GM18499 (cell line): ENCODE results near the gene C5.
A peak's percentile ranks its signal among the peaks of the same experiment; 100 is the strongest.
"Not testable (repeated sequence)": the region's sequence is repeated elsewhere in the genome, so short reads cannot be mapped to it uniquely, and the experiment has no call there.

Source experiments
- ATAC-seq: cut with Tn5 transposase; IDR thresholded peaks from one replicate; pipeline ENCODE4 v1.9.1; 2021; ENCODE audit warnings: moderate number of reproducible peaks; ENCODE audit not compliant: insufficient read depth, unreplicated experiment

Gene C5

DNA sequence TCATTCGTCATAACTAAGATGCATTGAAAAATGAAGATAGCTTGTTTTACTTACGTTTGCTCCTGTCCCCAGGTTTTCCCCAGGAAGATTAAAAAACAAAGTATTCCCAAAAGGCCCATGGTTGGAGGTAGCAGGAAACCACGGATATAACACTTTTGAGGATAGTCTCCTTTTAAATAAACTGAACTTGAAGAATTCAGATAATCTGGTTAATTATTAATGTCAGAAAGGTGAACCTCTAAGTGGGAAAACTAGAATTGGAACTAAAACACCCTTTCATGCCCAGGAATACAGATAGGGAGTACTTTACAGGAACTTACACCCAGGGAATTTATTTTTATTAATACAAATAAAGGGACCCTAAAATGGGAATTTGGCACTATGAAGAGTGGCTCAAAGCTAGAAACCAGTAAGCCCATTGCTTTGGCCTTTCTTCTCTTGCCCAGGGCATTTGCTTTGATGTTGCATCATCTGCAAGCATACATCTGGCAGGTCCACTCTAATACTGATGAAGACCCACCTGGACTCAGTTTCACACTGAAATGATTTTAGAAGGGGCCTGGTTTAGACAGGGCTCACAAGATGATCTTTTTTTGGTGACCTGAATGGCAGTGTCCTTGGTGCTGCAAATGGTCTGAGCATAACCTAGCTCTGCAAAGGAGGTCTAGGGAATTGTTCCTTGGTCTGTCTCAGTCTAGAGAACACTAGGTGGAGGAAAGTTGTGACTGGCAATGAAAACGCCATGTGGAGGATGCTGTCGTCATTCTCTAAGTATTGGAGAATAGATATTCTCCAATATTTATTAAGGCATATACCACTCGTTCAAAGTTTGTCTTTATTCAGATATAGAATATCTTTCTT, at the start of gene C5:
TSS of gene C5 (minus strand) at position 148 of the 861 bp plus-strand sequence. CDS start at position 119, 29 bp downstream.
- ATAC-seq = no peak

DNA sequence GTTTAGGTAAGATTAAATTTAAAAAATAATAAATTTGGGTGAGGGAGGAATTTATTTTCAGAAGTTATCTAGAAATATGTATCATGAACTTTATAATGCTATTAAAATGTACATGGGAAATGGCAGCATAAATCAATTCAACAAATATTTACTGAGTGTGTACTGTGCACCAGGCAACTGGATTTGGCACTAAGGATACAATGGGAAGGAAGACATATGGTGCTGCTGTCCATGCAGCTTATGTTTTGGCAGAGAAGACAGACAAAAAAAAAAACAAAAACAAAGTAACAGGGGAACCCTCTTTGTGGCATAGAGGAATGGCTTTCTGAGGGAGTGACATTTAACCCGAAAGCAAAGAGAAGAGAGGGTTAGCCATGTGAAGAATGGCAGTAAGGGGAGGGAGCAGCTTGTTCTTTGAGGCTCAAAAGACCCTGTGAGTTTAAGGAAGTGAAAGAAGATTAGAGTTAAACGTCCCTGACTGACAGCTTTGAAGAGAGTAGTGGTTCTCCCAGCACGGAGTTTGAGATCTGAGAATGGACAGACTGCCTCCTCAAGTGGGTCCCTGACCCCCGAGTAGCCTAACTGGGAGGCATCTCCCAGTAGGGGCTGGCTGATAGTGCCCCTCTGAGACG, 48.6 kb upstream of the C5 start:
- no peak for ATAC-seq

DNA sequence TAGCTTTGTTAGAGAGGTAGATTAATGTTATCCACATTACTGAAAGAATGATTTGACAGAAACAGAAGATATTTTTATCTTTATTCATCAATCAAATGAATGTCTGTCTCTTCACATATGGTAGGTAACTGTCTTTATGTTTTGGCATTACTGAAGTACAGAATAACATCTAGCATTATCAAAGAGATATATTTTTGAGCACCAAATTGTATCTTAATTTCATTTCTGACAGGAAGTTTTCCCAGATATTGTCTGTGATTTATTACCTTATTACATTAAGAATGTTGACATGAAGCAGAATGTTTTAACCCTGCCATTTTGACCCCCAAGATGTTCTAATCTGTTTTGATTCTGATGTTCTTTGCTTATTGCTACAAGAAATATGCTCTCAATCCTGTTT, 45.0 kb upstream of the C5 start:
- no peak for ATAC-seq

DNA sequence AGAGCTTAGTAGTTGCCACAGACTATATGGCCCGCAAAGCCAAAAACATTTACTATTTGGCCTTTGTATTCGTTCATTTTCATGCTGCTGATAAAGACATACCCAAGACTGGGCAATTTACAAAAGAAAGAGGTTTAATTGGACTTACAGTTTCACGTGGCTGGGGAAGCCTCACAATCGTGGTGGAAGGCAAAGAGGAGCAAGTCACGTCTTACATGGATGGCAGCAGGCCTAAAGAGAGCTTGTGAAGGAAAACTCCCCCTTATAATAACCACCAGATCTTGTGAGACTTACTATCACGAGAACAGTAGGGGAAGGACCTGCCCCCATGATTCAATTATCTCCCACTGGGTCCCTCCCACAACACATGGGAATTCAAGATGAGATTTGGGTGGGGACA, 40.7 kb upstream of the C5 start:
- ATAC-seq = not testable (repeated sequence)

DNA sequence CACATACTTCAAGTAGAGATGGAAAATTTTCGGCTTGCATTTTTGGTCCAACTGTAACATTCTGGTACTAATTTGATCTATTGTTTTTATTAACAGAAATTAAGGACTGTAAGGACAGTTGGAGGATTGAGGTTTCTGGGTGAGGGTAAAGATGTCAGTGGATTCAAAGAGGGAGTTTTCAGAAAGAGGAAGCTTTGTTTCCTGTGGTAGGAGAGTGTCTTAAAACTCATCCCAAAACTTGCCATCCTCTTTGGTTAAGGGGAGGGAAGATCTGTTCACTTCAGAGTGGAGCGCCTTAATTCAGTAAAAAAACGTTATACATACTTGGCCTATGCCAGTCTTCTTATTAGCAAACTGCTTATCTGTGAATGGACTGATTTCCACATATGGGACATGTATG, 38.5 kb upstream of the C5 start:
- no peak for ATAC-seq

DNA sequence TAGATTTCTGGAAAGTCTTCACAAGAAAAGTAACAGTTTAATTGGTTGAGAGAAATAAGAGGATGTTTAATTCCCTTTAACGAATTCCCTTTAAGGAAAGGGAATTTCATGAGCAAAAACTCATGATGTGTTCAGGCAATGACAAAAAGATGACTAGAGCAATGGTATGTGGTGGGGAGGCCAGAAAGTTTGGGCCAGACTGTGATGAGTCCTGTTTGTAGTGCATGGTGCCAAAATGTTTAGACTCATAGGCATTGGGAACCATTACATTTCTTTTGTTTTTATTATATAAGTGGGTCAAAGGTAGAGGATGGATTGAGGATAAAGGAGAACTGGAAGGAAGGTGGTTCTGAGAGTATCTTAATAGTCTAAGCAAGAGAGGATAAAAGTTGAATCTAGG, 35.6 kb upstream of the C5 start:
- no peak for ATAC-seq

DNA sequence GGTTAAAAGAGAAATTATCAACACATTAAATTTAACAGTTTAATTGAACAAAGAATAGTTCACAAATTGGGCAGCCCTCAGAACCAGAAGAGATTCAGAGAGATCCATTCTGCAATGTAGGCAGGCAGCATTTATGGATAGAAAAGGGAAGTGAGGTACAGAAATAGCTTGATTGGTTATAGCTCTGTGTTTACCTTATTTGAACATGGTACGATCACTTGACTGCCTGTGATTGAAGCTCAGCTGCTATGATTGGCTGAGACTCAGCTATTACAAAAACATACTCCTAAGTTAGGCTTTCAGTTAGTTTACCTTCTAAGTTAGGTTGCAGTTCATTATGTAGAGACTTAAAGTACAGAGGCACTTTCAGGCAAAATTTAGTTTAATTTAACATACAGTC, 32.0 kb upstream of the C5 start:
- ATAC-seq = no peak

DNA sequence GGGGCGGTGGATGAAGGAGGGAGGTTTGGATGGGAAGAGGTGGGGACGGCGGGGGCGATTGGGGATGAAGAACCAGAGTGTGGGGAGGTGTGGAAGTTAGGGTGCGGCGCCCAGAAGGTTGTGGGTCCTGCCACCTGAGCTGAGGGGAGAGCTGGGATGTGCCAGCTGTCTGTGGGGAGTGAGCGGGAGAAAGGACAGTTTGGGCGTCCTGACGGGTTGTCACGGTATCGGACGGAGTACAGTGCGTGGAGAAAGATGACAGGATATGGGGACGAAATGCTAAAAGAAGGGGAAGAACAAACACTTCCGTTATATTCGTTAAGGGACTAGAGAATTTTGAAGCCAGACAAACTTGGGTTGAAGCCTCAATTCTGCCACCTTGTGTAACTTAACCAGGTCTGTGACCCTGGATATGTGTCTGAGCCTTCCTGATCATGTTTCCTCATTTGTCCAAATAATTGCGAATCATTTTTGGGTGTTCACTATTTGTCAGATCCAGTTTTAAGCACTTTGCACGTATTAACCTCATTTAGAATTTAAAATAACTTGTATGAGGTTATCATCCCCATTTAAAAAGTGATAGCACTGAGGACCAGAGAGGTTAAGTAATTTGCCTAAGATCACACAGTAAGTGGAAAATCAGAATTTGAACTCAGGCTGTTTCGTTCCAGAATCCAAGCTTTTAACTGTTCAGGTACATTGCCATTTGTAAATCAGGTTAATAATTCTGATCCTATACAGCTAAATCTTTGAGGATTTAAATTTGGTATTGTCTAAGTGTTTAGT, 25.4 kb upstream of the C5 start:
- no peak for ATAC-seq

DNA sequence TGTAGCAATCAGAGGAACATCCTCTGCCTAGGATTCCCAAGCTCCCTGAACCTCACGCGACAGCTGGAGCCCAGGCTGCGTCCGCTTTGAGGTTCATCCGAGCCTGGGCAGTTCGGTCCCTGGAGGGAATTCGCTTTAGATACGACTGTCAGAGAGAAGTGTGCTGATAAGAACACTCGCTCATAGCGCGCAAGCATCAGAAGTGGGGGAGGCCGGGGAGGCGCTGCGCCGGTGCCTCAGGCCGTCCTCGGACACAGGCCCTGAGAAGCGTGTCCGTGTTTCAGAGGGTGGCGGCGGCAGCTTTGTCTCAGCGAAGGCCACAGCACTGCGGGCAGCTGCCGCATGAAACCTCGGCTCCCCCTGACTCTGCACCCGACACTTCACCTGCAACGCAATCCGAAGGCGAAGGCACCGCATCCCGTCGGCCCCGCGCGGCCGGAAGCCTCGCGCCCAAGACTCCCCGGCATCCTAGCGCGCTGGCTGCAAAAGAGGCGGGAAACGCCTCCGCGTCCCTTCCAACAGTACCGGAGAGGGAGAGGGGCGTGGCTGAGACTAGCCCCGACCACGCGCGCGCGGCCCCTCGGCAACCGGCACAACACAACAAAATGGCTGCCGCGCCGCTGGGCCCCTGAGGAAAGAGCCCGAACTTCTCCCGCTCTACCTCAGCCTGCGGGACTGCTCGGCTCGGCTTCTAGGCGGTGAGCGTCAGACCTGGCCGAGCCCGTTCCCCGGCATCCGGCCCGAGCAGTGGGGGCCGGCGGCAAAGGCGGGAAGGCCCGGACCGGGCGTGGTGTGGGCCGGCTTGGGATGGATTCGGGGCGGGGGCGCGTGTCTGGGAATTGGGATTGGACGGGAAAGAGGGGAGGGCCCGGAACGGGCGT, 24.5 kb upstream of the C5 start, which contains the start of gene CNTRL:
TSS of gene CNTRL (plus strand) at position 586 of the 881 bp plus-strand sequence. CDS start 13,372 bp downstream, outside the sequence.
- peak; percentile 32 for ATAC-seq

DNA sequence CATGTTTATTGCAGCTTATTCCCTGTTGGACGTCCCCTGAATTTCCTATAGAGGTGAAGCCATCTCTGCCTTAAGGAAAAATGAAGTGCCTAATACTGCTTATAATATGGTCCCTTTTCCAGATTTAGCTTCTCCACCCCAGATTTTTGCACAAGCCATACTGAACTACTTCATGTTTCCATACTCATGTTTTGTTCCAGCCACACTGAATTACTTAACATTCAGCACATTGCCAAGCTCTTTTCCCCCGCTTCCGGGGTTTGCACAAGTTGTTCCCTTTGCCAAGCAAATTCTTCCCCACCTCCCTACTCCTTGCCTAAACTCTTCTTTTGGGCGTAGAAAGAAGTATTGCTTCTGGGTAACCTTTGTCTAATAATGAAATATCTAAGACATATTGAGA, 23.0 kb upstream of the C5 start:
- ATAC-seq = no peak

DNA sequence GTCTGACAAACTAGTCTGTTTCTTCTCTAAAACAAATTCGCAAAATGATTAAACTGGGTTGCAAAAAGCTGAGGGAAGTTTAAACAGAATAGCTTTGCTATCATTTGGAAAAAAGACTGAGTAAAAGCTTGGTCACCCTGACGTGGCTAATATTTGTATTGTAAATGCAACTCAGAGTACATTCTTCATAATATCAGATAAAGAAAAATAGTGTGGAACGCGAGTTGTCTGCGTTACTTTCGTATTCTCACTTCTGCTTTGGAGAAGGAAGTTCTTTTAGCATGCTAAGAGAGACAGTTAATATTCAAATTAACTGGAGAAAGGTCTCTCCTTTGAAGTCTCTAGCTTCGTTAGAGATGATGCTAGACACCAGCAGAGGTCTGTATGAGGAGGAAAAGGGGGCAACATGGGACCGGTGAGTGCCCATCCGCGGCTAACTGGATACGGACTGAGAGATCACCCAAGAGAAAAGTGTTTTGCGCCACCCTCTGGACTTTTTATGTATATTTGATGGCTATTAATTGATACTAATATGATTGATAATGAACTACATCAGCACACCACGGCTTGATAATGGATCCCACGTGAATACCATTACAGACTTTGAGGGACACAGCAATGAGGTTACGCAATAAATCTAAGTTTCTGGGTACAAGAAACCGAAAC, 21.8 kb upstream of the C5 start:
- no peak for ATAC-seq

DNA sequence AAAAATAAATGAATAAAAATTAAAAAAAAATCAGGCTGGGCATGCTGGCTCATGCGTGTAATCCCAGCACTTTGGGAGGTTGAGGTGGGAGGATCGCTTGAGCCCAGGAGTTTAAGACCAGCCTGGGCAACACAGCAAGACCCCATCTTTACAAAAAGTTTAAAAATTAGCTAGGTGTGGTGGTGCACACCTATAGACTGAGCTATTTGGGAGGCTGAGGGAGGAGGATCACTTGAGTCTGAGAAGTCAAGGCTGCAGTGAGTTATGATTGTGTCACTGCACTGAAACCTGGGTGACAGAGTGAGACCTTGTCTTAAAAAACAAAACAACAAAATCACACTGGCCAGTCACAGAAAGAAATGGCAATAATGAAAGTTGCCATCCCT, 21.3 kb upstream of the C5 start:
- no peak for ATAC-seq

DNA sequence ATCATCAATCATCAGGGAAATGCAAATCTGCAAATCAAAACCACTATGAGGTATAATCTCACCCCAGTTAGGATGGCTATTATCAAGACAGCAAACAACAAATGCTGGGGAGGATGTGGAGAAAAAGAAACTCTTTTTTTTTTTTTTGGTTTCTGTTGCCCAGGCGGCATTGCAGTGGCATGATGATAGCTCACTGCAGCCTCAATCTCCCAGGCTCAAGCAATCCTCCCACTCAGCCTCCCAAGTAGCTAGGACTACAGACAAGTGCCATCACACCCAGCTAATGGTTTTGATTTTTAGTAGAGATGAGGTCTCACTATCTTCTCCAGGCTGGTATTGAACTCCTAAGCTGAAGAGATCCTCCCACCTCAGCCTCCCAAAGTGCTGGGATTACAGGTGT, 19.3 kb upstream of the C5 start:
- no peak for ATAC-seq

DNA sequence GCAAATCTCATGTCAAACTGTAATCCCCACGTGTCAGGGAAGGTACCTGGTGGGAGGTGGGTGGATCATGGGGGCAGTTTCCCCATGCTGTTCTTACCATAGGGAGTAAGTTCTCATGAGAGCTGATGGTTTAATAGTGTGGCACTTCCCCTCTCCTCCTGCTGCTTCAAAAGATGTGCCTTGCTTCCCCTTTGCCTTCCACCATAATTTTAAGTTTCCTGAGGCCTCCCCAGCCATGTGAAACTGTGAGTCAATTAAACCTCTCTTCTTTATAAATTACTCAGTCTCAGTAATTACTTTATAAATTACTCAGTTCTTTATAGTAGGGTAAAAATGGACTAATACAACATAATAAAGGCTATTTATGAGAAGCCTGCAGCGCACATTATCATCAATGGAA, 17.6 kb upstream of the C5 start:
- no peak for ATAC-seq

DNA sequence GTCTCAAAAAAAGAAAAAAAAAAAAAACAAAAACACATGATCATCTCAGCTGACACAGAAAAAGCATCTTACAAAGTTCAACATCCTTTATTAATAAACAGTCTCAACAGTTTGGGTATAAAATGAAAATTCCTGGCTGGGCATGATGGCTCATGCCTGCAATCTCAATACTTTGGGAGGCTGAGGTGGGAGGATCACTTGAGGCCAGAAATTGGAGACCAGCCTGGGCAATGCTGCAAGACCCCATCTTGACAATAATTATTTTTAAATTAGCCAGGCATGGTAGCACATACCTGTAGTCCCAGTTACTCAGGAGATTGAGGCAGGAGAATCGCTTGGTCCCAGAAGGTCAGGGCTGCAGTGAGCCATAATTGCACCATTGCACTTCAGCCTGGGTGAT, 16.8 kb upstream of the C5 start:
- no peak for ATAC-seq

DNA sequence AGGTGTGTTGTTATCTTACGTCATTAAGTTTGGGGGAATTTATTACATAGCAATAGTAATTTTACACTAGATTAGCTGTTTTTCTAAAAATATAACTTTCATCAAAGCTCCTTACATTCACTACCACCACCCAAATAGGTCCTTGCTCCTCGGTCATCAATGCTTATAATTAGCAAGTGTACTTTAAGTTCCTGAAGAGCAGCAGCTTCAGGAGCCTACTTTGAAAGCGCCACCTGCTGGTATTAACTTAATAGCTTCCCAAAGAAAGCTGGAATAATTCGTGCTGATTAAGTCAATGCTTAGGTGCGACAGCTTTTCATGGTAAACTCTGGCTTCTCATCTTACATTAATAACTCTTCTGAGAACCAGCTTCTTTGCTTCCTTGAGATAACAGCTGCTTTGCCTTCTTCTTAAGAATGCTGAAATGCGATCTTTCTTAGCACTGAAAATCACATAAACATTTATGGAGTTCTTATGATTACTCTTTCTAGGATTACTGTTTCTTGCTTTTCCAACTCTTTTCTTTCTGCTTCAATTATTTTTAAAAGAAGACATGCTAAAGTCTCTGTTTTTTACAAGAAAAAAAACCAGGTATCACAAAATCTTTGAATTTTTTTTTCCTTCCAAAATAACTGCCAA, 10.0 kb upstream of the C5 start:
- no peak for ATAC-seq

DNA sequence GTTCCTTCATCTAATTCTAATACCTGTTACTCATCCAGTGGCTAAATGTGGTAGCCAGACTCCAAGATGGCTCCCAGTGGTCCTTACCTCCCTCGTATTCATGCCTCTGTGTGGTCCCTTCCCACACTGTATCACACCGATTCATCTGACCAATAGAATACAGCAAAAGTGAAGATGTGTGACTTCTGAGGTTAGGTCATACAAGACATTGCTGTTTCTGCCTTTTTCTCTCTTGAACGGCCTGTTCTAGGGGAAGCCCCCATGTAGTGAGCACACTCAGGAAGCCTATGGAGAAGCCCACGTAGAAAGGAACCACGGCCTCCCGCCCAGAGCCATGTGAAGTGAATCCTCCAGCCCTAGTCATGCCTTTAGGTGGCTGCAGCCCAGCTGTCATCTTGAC, 9.4 kb upstream of the C5 start:
- ATAC-seq = no peak

DNA sequence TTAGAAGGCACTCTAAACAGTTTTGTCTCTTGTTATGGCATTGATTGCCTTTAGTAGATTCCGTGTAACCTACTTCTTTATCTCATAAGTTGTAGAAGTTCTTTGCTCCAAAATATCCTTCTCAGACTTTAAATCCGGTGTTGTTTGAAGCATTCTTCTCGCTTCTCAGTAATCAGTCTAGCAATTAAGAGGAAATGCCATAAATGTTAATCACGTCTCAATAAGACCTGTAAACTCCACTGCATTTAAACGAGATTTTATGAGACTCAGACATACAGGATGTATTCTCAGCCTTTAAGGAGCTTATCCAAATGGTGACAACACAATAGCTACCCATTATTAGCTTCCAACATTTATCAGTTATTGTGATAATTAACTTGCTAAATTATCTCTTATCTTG, 7.7 kb upstream of the C5 start:
- ATAC-seq = no peak

DNA sequence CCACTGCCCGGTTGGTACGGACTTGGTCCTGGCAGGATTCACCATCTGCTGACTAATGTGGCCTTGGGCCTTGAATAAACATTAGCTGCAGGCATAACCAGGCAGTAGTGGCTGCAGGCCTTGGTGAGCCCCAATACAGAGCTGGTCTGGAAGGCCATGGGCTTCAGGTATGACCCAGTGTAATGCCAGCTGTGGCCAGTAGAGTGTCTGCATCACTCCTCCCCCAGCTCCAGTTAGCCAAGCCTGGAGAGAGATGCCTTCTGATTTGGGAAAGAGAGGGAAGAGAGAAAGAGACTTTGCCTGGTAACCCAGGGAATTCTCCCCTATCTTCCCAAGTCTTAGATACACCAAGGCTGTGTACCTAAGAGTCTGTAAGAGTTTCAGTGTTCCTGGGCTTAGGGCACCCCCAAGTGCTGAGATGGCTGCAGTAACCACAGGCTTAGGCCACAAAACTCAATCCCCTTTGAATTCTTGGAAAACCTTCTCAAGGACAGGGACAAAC, 5.6 kb upstream of the C5 start:
- no peak for ATAC-seq
